HG03521 (cell line): ENCODE data around the gene CERS6.

Source experiments
- ATAC-seq: cut with Tn5 transposase; IDR thresholded peaks from one replicate; pipeline ENCODE4 v1.9.1; 2021; ENCODE audit warnings: mild to moderate bottlenecking, moderate library complexity; ENCODE audit not compliant: unreplicated experiment

Gene CERS6

GRCh38 chr2:168819050-168819715, 363.1 kb downstream of the CERS6 start:
- no peak for ATAC-seq

DNA sequence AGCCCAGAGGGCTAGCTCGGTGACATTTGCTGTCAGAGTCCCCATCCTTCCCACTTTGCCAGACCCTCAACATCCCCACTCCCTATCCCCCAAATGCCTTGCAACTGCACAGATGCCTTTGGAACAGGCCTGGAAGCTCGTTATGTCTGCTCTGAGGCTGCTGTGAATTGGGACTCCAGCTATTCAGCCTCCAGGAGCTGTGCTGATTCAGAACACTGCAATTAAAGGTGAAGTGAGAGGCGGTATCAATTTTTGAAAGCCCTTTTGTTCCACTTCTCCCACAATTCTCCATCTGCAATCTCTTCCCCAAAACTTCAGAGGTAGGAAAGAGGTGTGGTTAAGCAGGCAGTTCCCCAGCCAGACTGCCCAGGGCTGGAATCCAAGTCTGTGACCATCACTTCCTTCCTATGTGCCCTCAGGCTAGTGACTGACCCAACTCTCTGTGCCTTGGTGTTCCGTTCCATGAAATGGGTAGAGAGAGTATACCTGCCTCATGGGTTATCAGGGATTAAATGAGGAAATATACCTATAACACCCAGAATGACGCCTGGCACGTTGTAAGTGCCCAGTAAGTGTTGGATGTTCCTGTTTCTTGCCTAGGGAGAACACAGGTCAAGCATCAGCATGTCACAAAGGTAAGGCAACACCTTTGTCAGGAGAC, 363.9 kb downstream of the CERS6 start:
- ATAC-seq, result no peak

DNA sequence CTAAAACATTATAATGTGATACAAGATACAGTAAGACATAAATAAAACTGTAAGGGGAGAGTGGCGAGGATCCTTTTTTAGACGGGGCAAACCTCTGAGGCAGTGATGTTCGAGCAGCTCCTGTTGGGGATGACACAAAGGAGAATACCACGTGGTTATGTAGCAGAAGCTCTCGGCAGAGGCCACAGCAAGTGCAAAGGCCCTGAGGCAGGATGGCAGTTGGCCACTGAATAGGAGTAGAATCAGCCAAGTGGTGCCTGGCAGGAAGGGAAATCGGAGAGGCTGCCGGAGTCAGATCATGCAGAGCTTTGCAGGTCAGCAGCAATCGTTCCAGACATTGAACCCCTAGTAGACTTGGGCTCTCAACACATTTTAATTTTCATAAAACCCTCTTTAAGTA, 365.5 kb downstream of the CERS6 start:
- no peak for ATAC-seq

DNA sequence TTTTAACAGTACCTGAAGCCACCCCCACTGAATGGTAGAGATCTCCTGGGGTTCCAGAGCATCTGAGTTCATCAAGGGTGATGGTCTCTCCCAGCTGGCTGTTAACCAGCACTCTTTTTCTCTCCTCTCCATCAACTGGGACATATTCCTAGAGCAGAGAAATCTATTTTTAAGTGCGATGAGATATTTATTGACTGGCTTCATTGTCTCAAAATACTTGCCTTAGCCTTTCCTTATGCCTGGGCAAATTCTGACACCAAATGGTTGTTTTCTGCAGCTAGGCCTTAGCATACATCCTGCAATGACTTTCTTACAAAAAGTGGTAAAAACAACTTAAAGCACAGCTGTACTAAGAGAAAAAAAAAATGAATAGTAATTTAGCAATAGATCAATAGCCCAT, 365.9 kb downstream of the CERS6 start:
- no peak for ATAC-seq
